SK-N-SH (cell line): ENCODE measurements around the gene CERS6.

Experiments used
- ELF1 ChIP-seq: IDR thresholded peaks from 2 replicates; pipeline ENCODE4 v1.4.0; 2012
- EZH2phosphoT487 ChIP-seq: fragments of 200-600 bp; sonication (generic); IDR thresholded peaks from 2 replicates; pipeline ENCODE4 v1.6.1; 2017; ENCODE audit warnings: low read depth, mixed run types, mild to moderate bottlenecking, antibody characterized with exemption, moderate library complexity, borderline replicate concordance
- GABPA ChIP-seq: IDR thresholded peaks from 2 replicates; pipeline ENCODE4 v1.4.0; 2012; ENCODE audit warnings: low read depth, mild to moderate bottlenecking
- RCOR1 ChIP-seq: fragments of 150-350 bp; IDR thresholded peaks from 2 replicates; pipeline ENCODE4 v1.6.1; 2017; ENCODE audit warnings: antibody characterized with exemption, low read length
- RFX5 ChIP-seq: IDR thresholded peaks from 2 replicates; pipeline ENCODE4 v1.6.1; 2012; ENCODE audit warnings: mild to moderate bottlenecking, improper control_type of control experiment, low read length
- ZBTB33 ChIP-seq: IDR thresholded peaks from 2 replicates; pipeline ENCODE4 v1.4.0; 2012; ENCODE audit warnings: low read depth, borderline replicate concordance
- TF ChIP-seq, protein P1 (sequence below): fragments of 200-600 bp; sonication (generic); IDR thresholded peaks from 2 replicates; pipeline ENCODE4 v1.6.1; 2017; ENCODE audit warnings: antibody characterized with exemption, mild to moderate bottlenecking, moderate library complexity

- TF ChIP-seq, protein P1, sequence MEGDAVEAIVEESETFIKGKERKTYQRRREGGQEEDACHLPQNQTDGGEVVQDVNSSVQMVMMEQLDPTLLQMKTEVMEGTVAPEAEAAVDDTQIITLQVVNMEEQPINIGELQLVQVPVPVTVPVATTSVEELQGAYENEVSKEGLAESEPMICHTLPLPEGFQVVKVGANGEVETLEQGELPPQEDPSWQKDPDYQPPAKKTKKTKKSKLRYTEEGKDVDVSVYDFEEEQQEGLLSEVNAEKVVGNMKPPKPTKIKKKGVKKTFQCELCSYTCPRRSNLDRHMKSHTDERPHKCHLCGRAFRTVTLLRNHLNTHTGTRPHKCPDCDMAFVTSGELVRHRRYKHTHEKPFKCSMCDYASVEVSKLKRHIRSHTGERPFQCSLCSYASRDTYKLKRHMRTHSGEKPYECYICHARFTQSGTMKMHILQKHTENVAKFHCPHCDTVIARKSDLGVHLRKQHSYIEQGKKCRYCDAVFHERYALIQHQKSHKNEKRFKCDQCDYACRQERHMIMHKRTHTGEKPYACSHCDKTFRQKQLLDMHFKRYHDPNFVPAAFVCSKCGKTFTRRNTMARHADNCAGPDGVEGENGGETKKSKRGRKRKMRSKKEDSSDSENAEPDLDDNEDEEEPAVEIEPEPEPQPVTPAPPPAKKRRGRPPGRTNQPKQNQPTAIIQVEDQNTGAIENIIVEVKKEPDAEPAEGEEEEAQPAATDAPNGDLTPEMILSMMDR = no peak
- no peak for TF ChIP-seq ELF1
- no peak for TF ChIP-seq ZBTB33
- no peak for TF ChIP-seq EZH2phosphoT487
- no peak for TF ChIP-seq GABPA
- no peak for TF ChIP-seq RFX5
- TF ChIP-seq RCOR1 = no peak
These were observed 324.6 kb downstream of the CERS6 start for GRCh38 chr2:168780669-168781071.
